ENCODE results near the gene APOL4.

DNA sequence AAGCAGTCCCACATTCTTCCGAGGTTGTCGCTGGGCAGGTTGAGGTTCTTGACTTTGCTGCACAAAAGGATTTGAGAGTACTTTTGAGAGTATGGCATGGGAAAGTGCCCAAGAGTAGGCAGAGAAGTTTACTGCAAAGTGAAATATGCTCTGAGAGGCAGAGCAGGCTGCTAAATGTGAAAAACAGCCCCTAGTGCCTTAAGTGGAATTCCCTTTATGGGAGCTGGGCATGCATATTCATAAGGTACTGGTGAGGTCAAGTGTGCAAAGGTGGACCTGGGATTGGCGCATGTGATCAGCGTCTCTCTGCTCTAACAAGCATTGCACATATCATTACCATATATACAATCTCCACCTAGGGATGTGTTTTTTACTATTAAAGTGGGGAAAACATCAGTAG lies 12.0 kb upstream of the APOL4 start:
- TF ChIP-seq, protein P1, sequence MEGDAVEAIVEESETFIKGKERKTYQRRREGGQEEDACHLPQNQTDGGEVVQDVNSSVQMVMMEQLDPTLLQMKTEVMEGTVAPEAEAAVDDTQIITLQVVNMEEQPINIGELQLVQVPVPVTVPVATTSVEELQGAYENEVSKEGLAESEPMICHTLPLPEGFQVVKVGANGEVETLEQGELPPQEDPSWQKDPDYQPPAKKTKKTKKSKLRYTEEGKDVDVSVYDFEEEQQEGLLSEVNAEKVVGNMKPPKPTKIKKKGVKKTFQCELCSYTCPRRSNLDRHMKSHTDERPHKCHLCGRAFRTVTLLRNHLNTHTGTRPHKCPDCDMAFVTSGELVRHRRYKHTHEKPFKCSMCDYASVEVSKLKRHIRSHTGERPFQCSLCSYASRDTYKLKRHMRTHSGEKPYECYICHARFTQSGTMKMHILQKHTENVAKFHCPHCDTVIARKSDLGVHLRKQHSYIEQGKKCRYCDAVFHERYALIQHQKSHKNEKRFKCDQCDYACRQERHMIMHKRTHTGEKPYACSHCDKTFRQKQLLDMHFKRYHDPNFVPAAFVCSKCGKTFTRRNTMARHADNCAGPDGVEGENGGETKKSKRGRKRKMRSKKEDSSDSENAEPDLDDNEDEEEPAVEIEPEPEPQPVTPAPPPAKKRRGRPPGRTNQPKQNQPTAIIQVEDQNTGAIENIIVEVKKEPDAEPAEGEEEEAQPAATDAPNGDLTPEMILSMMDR (IDR thresholded peaks at IDR 0.05), result no peak
- TF ChIP-seq ZFX (IDR thresholded peaks at IDR 0.05; ENCODE audit: borderline replicate concordance), result no peak

All from 22Rv1 (cell line).